HepG2 (cell line): ENCODE measurements around the gene SNAPC4.

Experiments
- CCAR2 ChIP-seq: fragments of 200-400 bp; formaldehyde crosslinking; optimal IDR thresholded peaks from 2 replicates; pipeline ENCODE3; 2018; ENCODE audit warnings: low read depth, mild to moderate bottlenecking, low read length, moderate library complexity
- ETV5 ChIP-seq: IDR thresholded peaks from 2 replicates; pipeline ENCODE4 v1.6.1; 2018; ENCODE audit warnings: missing biosample characterization, missing genetic modification reagents, inconsistent platforms, borderline replicate concordance
- EZH2 ChIP-seq: conservative IDR thresholded peaks from 2 replicates; pipeline ENCODE4 v1.6.1; 2012; ENCODE audit warnings: mild to moderate bottlenecking, low read depth, low read length, moderate library complexity
- HMG20A ChIP-seq: IDR thresholded peaks from 2 replicates; pipeline ENCODE4 v1.6.1; 2016; ENCODE audit warnings: borderline replicate concordance
- NFE2L2 ChIP-seq: fragments of 150-350 bp; IDR thresholded peaks from 2 replicates; pipeline ENCODE4 v1.6.1; 2014; ENCODE audit warnings: low read length
- RBFOX2 ChIP-seq: fragments of 200-400 bp; formaldehyde crosslinking; IDR thresholded peaks from 2 replicates; pipeline ENCODE4 v1.6.1; 2017; ENCODE audit warnings: low read depth, mild to moderate bottlenecking, low read length
- RFX3 ChIP-seq: IDR thresholded peaks from 2 replicates; pipeline ENCODE4 v1.6.1; 2016; ENCODE audit warnings: missing biosample characterization, missing genetic modification reagents
- TF ChIP-seq, protein P1 (sequence below): sonication (generic); formaldehyde crosslinking; IDR thresholded peaks from 2 replicates; pipeline ENCODE4 v1.5.0; 2020; ENCODE audit warnings: mild to moderate bottlenecking, missing genetic modification reagents, moderate library complexity

DNA sequence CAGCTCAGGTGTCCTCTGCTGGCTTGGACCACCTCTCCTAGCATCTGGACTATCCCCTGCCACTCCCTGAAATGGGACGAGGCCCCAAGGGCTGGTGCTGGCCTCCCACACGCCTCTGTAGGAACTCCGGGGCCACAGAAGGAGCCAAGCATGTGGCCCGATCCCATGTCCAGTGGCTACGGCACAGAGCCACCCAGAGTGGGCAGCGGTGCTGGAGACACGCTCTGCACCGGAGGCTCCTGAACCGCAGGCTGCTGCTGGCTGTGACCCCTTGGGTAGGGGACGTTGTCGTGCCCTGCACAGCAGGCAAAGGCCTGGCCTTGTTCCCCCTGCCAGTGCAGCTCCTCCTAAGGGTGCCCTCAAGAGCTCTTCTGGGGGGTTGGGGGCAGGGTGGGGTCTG is 20.1 kb downstream of the SNAPC4 start:
- TF ChIP-seq ETV5 (no peak), CCAR2 (no peak), HMG20A (CRISPR knock-in tag) (no peak), EZH2 (no peak), RFX3 (no peak), RBFOX2 (no peak), NFE2L2 (no peak)
- TF ChIP-seq, protein P1, sequence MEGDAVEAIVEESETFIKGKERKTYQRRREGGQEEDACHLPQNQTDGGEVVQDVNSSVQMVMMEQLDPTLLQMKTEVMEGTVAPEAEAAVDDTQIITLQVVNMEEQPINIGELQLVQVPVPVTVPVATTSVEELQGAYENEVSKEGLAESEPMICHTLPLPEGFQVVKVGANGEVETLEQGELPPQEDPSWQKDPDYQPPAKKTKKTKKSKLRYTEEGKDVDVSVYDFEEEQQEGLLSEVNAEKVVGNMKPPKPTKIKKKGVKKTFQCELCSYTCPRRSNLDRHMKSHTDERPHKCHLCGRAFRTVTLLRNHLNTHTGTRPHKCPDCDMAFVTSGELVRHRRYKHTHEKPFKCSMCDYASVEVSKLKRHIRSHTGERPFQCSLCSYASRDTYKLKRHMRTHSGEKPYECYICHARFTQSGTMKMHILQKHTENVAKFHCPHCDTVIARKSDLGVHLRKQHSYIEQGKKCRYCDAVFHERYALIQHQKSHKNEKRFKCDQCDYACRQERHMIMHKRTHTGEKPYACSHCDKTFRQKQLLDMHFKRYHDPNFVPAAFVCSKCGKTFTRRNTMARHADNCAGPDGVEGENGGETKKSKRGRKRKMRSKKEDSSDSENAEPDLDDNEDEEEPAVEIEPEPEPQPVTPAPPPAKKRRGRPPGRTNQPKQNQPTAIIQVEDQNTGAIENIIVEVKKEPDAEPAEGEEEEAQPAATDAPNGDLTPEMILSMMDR = no peak
